Measurements from ENCODE around the gene KCTD13.
"Not testable (repeated sequence)": the region's sequence is repeated elsewhere in the genome, so short reads cannot be mapped to it uniquely, and the experiment has no call there.

Gene KCTD13
- total RNA-seq: 11.2 to 23.3 reads per million in 2 experiments

- peak; percentile 80 for DNase-seq (ENCODE audit: low read depth)
These were observed at the start of gene KCTD13 for GRCh38 chr16:29925781-29926710. Gene KCTD13, minus strand, starts transcription at chr16:29926226. Its CDS starts 193 bp downstream, at chr16:29926033.

- DNase-seq (ENCODE audit: low read depth): no peak
These were observed 49.1 kb upstream of the KCTD13 start for GRCh38 chr16:29975134-29975538.

GRCh38 chr16:29974291-29975133 is 48.5 kb upstream of the KCTD13 start:
- no peak for DNase-seq (ENCODE audit: low read depth)

- peak; percentile 86 for DNase-seq (ENCODE audit: low read depth)
These were observed 47.6 kb upstream of the KCTD13 start, which contains the start of gene TAOK2 for GRCh38 chr16:29973384-29974246. Gene TAOK2, plus strand, starts transcription at chr16:29973868. Its CDS starts 3,905 bp downstream, at chr16:29977773.

- DNase-seq (ENCODE audit: low read depth): no peak
These were observed 47.0 kb upstream of the KCTD13 start for GRCh38 chr16:29972992-29973383.

- no peak for DNase-seq (ENCODE audit: low read depth)
These were observed 46.5 kb upstream of the KCTD13 start for GRCh38 chr16:29972500-29972899.

GRCh38 chr16:29971304-29971703 is 45.3 kb upstream of the KCTD13 start:
- no peak for DNase-seq (ENCODE audit: low read depth)

GRCh38 chr16:29968205-29968604 is 42.2 kb upstream of the KCTD13 start:
- DNase-seq (ENCODE audit: low read depth): no peak

- no peak for DNase-seq (ENCODE audit: low read depth)
These were observed 37.2 kb upstream of the KCTD13 start for GRCh38 chr16:29963021-29963743.

- no peak for DNase-seq (ENCODE audit: low read depth)
These were observed 36.4 kb upstream of the KCTD13 start for GRCh38 chr16:29962344-29962994.

GRCh38 chr16:29961479-29962343 is 35.7 kb upstream of the KCTD13 start, which contains the start of gene TMEM219:
Gene TMEM219, plus strand, starts transcription at chr16:29962079. Its CDS starts 1,065 bp downstream, at chr16:29963144.
- peak; percentile 89 for DNase-seq (ENCODE audit: low read depth)

- DNase-seq (ENCODE audit: low read depth): no peak
These were observed 35.1 kb upstream of the KCTD13 start for GRCh38 chr16:29961127-29961478.

- not testable (repeated sequence) for DNase-seq (ENCODE audit: low read depth)
These were observed 33.8 kb upstream of the KCTD13 start for GRCh38 chr16:29959821-29960220.

GRCh38 chr16:29959293-29959692 is 33.3 kb upstream of the KCTD13 start:
- DNase-seq (ENCODE audit: low read depth): no peak

GRCh38 chr16:29958756-29959155 is 32.7 kb upstream of the KCTD13 start:
- DNase-seq (ENCODE audit: low read depth): no peak

GRCh38 chr16:29951625-29952365 is 25.8 kb upstream of the KCTD13 start:
- DNase-seq (ENCODE audit: low read depth): no peak

GRCh38 chr16:29950806-29951461 is 24.9 kb upstream of the KCTD13 start:
- no peak for DNase-seq (ENCODE audit: low read depth)

- no peak for DNase-seq (ENCODE audit: low read depth)
These were observed 21.9 kb upstream of the KCTD13 start for GRCh38 chr16:29947897-29948296.
